Measurements from ENCODE around the gene ZBTB11. TPM values are rescaled to one million over a fixed set of nuclear protein-coding genes. Genes with fewer than 3 reads are reported as not detected.
A peak's percentile ranks its signal among the peaks of the same experiment; 100 is the strongest.
"Not testable (repeated sequence)": the region's sequence is repeated elsewhere in the genome, so short reads cannot be mapped to it uniquely, and the experiment has no call there.

Gene ZBTB11
- total and polyA plus RNA-seq, 2 of the 13 experiments (the other 11 are each of a cell fraction or from before 2014, with no cell fraction given), result 5.9 to 18.1 TPM

- TF ChIP-seq XBP1 (CRISPR knock-in tag; IDR thresholded peaks at IDR 0.05), result no peak
- no peak for TF ChIP-seq ARID5B (CRISPR knock-in tag; IDR thresholded peaks at IDR 0.05)
- TF ChIP-seq PRMT3 (CRISPR knock-in tag; IDR thresholded peaks at IDR 0.05; ENCODE audit: borderline replicate concordance, low read depth), result no peak
- no peak for TF ChIP-seq TOPORS (CRISPR knock-in tag; IDR thresholded peaks at IDR 0.05)
- TF ChIP-seq SYNCRIP (IDR thresholded peaks at IDR 0.05; ENCODE audit: insufficient read depth, low read depth, low read length), result no peak
- TF ChIP-seq ZNF260 (CRISPR knock-in tag; IDR thresholded peaks at IDR 0.05; ENCODE audit: borderline replicate concordance, low read depth), result no peak
- TF ChIP-seq ZNF7 (CRISPR knock-in tag; IDR thresholded peaks at IDR 0.05), result no peak
- TF ChIP-seq MAFF (IDR thresholded peaks at IDR 0.05; ENCODE audit: low read depth, low read length), result no peak
- TF ChIP-seq, protein P1, sequence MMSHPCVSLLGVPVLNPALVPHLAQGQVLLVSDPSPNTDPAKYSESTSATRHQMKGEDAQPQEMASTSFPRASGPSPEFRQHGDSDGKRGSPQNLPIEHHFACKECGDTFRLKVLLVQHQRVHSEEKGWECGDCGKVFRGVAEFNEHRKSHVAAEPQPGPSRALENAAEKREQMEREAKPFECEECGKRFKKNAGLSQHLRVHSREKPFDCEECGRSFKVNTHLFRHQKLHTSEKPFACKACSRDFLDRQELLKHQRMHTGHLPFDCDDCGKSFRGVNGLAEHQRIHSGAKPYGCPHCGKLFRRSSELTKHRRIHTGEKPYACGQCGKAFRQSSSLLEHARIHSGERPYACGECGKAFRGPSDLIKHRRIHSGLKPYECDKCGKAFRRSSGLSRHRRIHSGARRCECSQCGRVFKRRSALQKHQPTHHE (CRISPR knock-in tag; IDR thresholded peaks at IDR 0.05; ENCODE audit: borderline replicate concordance), result no peak
Measured at GRCh38 chr3:101632586-101632985, 44.3 kb downstream of the ZBTB11 start (continued).

- ATAC-seq; H3K27ac ChIP-seq (ENCODE audit: extremely low read length, insufficient read depth, low read length); DNase-seq (ENCODE audit: low spot score); H3K36me3 ChIP-seq (replicated peaks in 1 of 2; ENCODE audit: control insufficient read depth in 1 of 2, insufficient read depth in 2 of 2, low read length in 2 of 2); BruUV-seq (replicated peaks); H4K20me1 ChIP-seq (ENCODE audit: insufficient read depth, low read length); H3K79me2 ChIP-seq (ENCODE audit: insufficient read depth, low read length); H3K9me3 ChIP-seq (ENCODE audit: low read length); FAIRE-seq; H3K4me3 ChIP-seq (replicated peaks in 1 of 3; ENCODE audit: insufficient read depth in 1 of 3, low read depth in 2 of 3, low read length in 3 of 3); H3K9ac ChIP-seq (ENCODE audit: insufficient read depth, low read depth, low read length); CTCF ChIA-PET (ENCODE audit: low intra/inter-chr PET ratio, low total read pairs): not testable (repeated sequence)
- 30% methylated on average over 8 of the region's 8 CpGs for WGBS (ENCODE audit: low lambda C conversion rate)
- Histone ChIP-seq H3K27me3 (ENCODE audit: control insufficient read depth in 1 of 2, insufficient read depth in 2 of 2, low read length in 2 of 2) (peaks cover 0 to 21% of the 10 kb centered on the region in 2 experiments; a peak in 3 of 5 replicates), H2AFZ (ENCODE audit: low read length) (peak overlapping the region; percentile 25), H3K4me1 (ENCODE audit: insufficient read depth, low read length) (peaks cover 31% of the 10 kb centered on the region), H3K4me2 (ENCODE audit: low read depth, low read length) (peak overlapping the region; percentile 74; the same call in 1 of the 2 replicates)
- in situ Hi-C loops (cut with HindIII; ENCODE audit: extremely low pct_ligation_motif_present, low pct_unique_long_range_greater_than_20kb) (loop anchor here (25.0 kb wide), 2 partner anchors 395 to 570 kb away; no protein-coding TSS in a partner anchor), intact Hi-C loops (cut with micrococcal nuclease; ENCODE audit: unreplicated experiment) (loop anchor here (2.0 to 10.0 kb wide), 3 partner anchors 19 to 397 kb away; partner anchors contain the start of gene SENP7)
- POLR2A ChIA-PET, result interaction anchor here (1.0 kb wide), 1 partner anchor 58 kb away, joined by 3 read pairs; the partner anchor contains the start of gene PCNP
Measured at GRCh38 chr3:101631959-101632358, 45.0 kb downstream of the ZBTB11 start.

Measured in HepG2 (cell line).